HG03565 (cell line): ENCODE data around the gene INPP5A.

ENCODE experiments used
- ATAC-seq: cut with Tn5 transposase; IDR thresholded peaks from one replicate; pipeline ENCODE4 v1.9.1; 2021; ENCODE audit warnings: mild to moderate bottlenecking, moderate library complexity; ENCODE audit not compliant: unreplicated experiment

INPP5A gene

GRCh38 chr10:132534391-132535064 is 3.1 kb upstream of the INPP5A start:
- ATAC-seq: no peak

GRCh38 chr10:132535065-132535651 is 2.4 kb upstream of the INPP5A start:
- ATAC-seq: no peak

- no peak for ATAC-seq
Measured at GRCh38 chr10:132536241-132536876, 1.2 kb upstream of the INPP5A start.

GRCh38 chr10:132536877-132537683 is 507 bp upstream of the INPP5A start:
- ATAC-seq: peak; percentile 81

GRCh38 chr10:132538031-132538789 is 623 bp downstream of the INPP5A start:
- ATAC-seq: no peak

GRCh38 chr10:132538790-132539421 is 1.3 kb downstream of the INPP5A start:
- ATAC-seq: no peak

- ATAC-seq: no peak
Measured at GRCh38 chr10:132539431-132539839, 1.8 kb downstream of the INPP5A start.

GRCh38 chr10:132539894-132540293 is 2.3 kb downstream of the INPP5A start:
- ATAC-seq: no peak

GRCh38 chr10:132540456-132540855 is 2.9 kb downstream of the INPP5A start:
- ATAC-seq: no peak

GRCh38 chr10:132541129-132541528 is 3.5 kb downstream of the INPP5A start:
- ATAC-seq: no peak

- ATAC-seq: no peak
Measured at GRCh38 chr10:132541601-132542011, 4.0 kb downstream of the INPP5A start.

GRCh38 chr10:132542086-132542775 is 4.6 kb downstream of the INPP5A start:
- ATAC-seq: no peak

- no peak for ATAC-seq
Measured at GRCh38 chr10:132542819-132543218, 5.2 kb downstream of the INPP5A start.

- no peak for ATAC-seq
Measured at GRCh38 chr10:132543916-132544743, 6.5 kb downstream of the INPP5A start.

GRCh38 chr10:132544744-132545658 is 7.4 kb downstream of the INPP5A start:
- ATAC-seq: no peak

- no peak for ATAC-seq
Measured at GRCh38 chr10:132545659-132546367, 8.2 kb downstream of the INPP5A start.
